HG03135 (cell line): ENCODE data around the gene DLX2.
"Not testable (repeated sequence)": the region's sequence is repeated elsewhere in the genome, so short reads cannot be mapped to it uniquely, and the experiment has no call there.

ENCODE experiments used
- ATAC-seq: cut with Tn5 transposase; IDR thresholded peaks from one replicate; pipeline ENCODE4 v1.9.1; 2021; ENCODE audit warnings: mild to moderate bottlenecking, moderate library complexity; ENCODE audit not compliant: unreplicated experiment

Gene DLX2

GRCh38 chr2:172083628-172084394 lies 18.9 kb downstream of the DLX2 start:
- no peak for ATAC-seq

GRCh38 chr2:172082944-172083627 lies 19.6 kb downstream of the DLX2 start:
- no peak for ATAC-seq

GRCh38 chr2:172082105-172082943 lies 20.4 kb downstream of the DLX2 start:
- ATAC-seq: no peak

- ATAC-seq: no peak
Measured at GRCh38 chr2:172081221-172082022, 21.3 kb downstream of the DLX2 start.

- no peak for ATAC-seq
Measured at GRCh38 chr2:172080641-172081220, 22.0 kb downstream of the DLX2 start.

- ATAC-seq: no peak
Measured at GRCh38 chr2:172079838-172080640, 22.7 kb downstream of the DLX2 start.

GRCh38 chr2:172079416-172079815 lies 23.3 kb downstream of the DLX2 start:
- ATAC-seq: no peak

GRCh38 chr2:172074254-172074653 lies 28.4 kb downstream of the DLX2 start:
- no peak for ATAC-seq

GRCh38 chr2:172073518-172073917 lies 29.2 kb downstream of the DLX2 start:
- ATAC-seq: no peak

- ATAC-seq: no peak
Measured at GRCh38 chr2:172072706-172073105, 30.0 kb downstream of the DLX2 start.

- no peak for ATAC-seq
Measured at GRCh38 chr2:172072303-172072702, 30.4 kb downstream of the DLX2 start.

GRCh38 chr2:172070936-172071335 lies 31.8 kb downstream of the DLX2 start:
- ATAC-seq: no peak

- not testable (repeated sequence) for ATAC-seq
Measured at GRCh38 chr2:172067905-172068304, 34.8 kb downstream of the DLX2 start.

- ATAC-seq: no peak
Measured at GRCh38 chr2:172066394-172066886, 36.3 kb downstream of the DLX2 start.

- no peak for ATAC-seq
Measured at GRCh38 chr2:172065111-172065510, 37.6 kb downstream of the DLX2 start.

GRCh38 chr2:172063446-172063845 lies 39.3 kb downstream of the DLX2 start:
- ATAC-seq: no peak

GRCh38 chr2:172062402-172063004 lies 40.2 kb downstream of the DLX2 start:
- no peak for ATAC-seq

GRCh38 chr2:172060118-172060517 lies 42.6 kb downstream of the DLX2 start:
- ATAC-seq: not testable (repeated sequence)

GRCh38 chr2:172058660-172059059 lies 44.0 kb downstream of the DLX2 start:
- ATAC-seq: no peak
